Liver (tissue), 9 donors: ENCODE results near the gene IL1RAPL1. TPM values are rescaled to one million over a fixed set of nuclear protein-coding genes. Genes with fewer than 3 reads are reported as not detected.

Experiments used
- DNase-seq: peaks from one replicate; pipeline ENCODE4 v3.0.0-alpha.2; 2017; ENCODE audit warnings: low spot score
- H3K27ac ChIP-seq, 2 donors: one replicate each; pipeline ENCODE4 v1.7.0; 2013; ENCODE audit warnings: inconsistent platforms in 2 of 2, low read length in 2 of 2, control low read depth in 1 of 2, low read depth in 1 of 2, mild to moderate bottlenecking in 1 of 2
- H3K27me3 ChIP-seq, 4 donors: one replicate each; pipeline versions ENCODE4 v1.6.1 to v1.7.0; 2013; ENCODE audit warnings: low read length in 3 of 4, inconsistent platforms in 1 of 4, mild to moderate bottlenecking in 1 of 4, moderate library complexity in 1 of 4; ENCODE audit not compliant: control insufficient read depth in 4 of 4, insufficient read depth in 4 of 4
- H3K36me3 ChIP-seq, 4 donors: one replicate each; pipeline versions ENCODE4 v1.6.1 to v1.7.0; 2013; ENCODE audit warnings: low read length in 3 of 4, mild to moderate bottlenecking in 3 of 4, low read depth in 1 of 4, moderate library complexity in 1 of 4; ENCODE audit not compliant: control insufficient read depth in 4 of 4, insufficient read depth in 3 of 4
- H3K4me1 ChIP-seq, 4 donors: one replicate each; pipeline versions ENCODE4 v1.6.1 to v1.7.0; 2013; ENCODE audit warnings: low read length in 3 of 4, mild to moderate bottlenecking in 3 of 4, moderate library complexity in 1 of 4; ENCODE audit not compliant: control insufficient read depth in 4 of 4, insufficient read depth in 4 of 4
- H3K4me3 ChIP-seq, 3 donors: one replicate each; pipeline versions ENCODE4 v1.6.1 to v1.7.0; 2013; ENCODE audit warnings: low read length in 3 of 3, control low read depth in 1 of 3, low read depth in 1 of 3, mild to moderate bottlenecking in 1 of 3
- H3K9ac ChIP-seq, 2 donors: one replicate each; pipeline ENCODE4 v1.7.0; 2013; ENCODE audit warnings: low read length in 2 of 2, mild to moderate bottlenecking in 2 of 2, moderate library complexity in 2 of 2, control low read depth in 1 of 2, low read depth in 1 of 2
- H3K9me3 ChIP-seq, 4 donors: one replicate each; pipeline versions ENCODE4 v1.6.1 to v1.7.0; 2013; ENCODE audit warnings: low read length in 3 of 4; ENCODE audit not compliant: control insufficient read depth in 4 of 4
- EGR1 ChIP-seq, 2 donors: IDR thresholded peaks; 2 replicates each; pipeline ENCODE4 v1.6.1; 2016 to 2018; ENCODE audit warnings: antibody characterized with exemption in 2 of 2, low read depth in 2 of 2
- FOXA1 ChIP-seq: IDR thresholded peaks from 2 replicates; pipeline ENCODE4 v1.6.1; 2016; ENCODE audit warnings: antibody characterized with exemption
- FOXA2 ChIP-seq: IDR thresholded peaks from 2 replicates; pipeline ENCODE4 v1.6.1; 2016; ENCODE audit warnings: antibody characterized with exemption
- GABPA ChIP-seq, 2 donors: IDR thresholded peaks in 1 of 2; conservative IDR thresholded peaks in 1 of 2; 2 replicates each; pipeline ENCODE4 v1.6.1; 2016; ENCODE audit warnings: antibody characterized with exemption in 2 of 2, mild to moderate bottlenecking in 1 of 2, moderate library complexity in 1 of 2
- HNF4A ChIP-seq, 2 donors: conservative IDR thresholded peaks; 2 replicates each; pipeline ENCODE4 v1.6.1; 2016; ENCODE audit warnings: antibody characterized with exemption in 2 of 2, mild to moderate bottlenecking in 2 of 2
- HNF4G ChIP-seq: IDR thresholded peaks from 2 replicates; pipeline ENCODE4 v1.6.1; 2016; ENCODE audit warnings: antibody characterized with exemption
- JUND ChIP-seq, 2 donors: IDR thresholded peaks; 2 replicates each; pipeline ENCODE4 v1.6.1; 2016; ENCODE audit warnings: antibody characterized with exemption in 2 of 2
- NR2F2 ChIP-seq: IDR thresholded peaks from 2 replicates; pipeline ENCODE4 v1.6.1; 2016; ENCODE audit warnings: antibody characterized with exemption
- RAD21 ChIP-seq, 2 donors: IDR thresholded peaks; 2 replicates each; pipeline ENCODE4 v1.6.1; 2016; ENCODE audit warnings: antibody characterized with exemption in 2 of 2, mild to moderate bottlenecking in 2 of 2
- RXRA ChIP-seq, 2 donors: IDR thresholded peaks; 2 replicates each; pipeline ENCODE4 v1.6.1; 2017 to 2018; ENCODE audit warnings: antibody characterized with exemption in 2 of 2, mild to moderate bottlenecking in 1 of 2
- SP1 ChIP-seq: IDR thresholded peaks from 2 replicates; pipeline ENCODE4 v1.6.1; 2018; ENCODE audit warnings: antibody characterized with exemption, mild to moderate bottlenecking
- TAF1 ChIP-seq: conservative IDR thresholded peaks from 2 replicates; pipeline ENCODE4 v1.6.1; 2016; ENCODE audit warnings: antibody characterized with exemption, mild to moderate bottlenecking
- YY1 ChIP-seq: IDR thresholded peaks from 2 replicates; pipeline ENCODE4 v1.6.1; 2016; ENCODE audit warnings: antibody characterized with exemption, mild to moderate bottlenecking
- WGBS: extraction: QIAGEN DNeasy Blood & Tissue Kit; methylation state at CpG from one replicate; pipeline ENCODE4 v1.1.7; 2013; 5-methylcytosine and 5-hydroxymethylcytosine counted together
- polyA plus RNA-seq, 2 donors: library from polyadenylated mRNA; stranded (reverse) in 1 of 2; unstranded in 1 of 2; fragments of 200-250 nt in 1 of 2; fragments of >200 nt in 1 of 2; fragmentation: Nextera tagmentation in 1 of 2; extraction: Ambion mirVana in 1 of 2; gene quantifications; one replicate each; pipeline versions ENCODE4 v1.2.1 to v1.2.3, GENCODE V29; 2013 to 2015
- total RNA-seq, 2 donors: library from RNA; depleted of rRNA; stranded (reverse); fragments of >200 nt; gene quantifications; one replicate each; pipeline ENCODE4 v1.2.3, GENCODE V29; 2014
- TF ChIP-seq, protein P1 (sequence below): fragments of 150-350 bp; IDR thresholded peaks from 2 replicates; pipeline ENCODE4 v1.5.1; 2017; ENCODE audit warnings: improper control_type of control experiment, low read depth, low read length; ENCODE audit not compliant: missing input control
- TF ChIP-seq, protein P2 (sequence below): IDR thresholded peaks from 2 replicates; pipeline ENCODE4 v1.6.1; 2016; ENCODE audit warnings: antibody characterized with exemption
- TF ChIP-seq, protein P3 (sequence below): IDR thresholded peaks from 2 replicates; pipeline ENCODE4 v1.6.1; 2016; ENCODE audit warnings: antibody characterized with exemption
- TF ChIP-seq, protein P4 (sequence below): IDR thresholded peaks from 2 replicates; pipeline ENCODE4 v1.6.1; 2016; ENCODE audit warnings: antibody characterized with exemption
- TF ChIP-seq, protein P5 (sequence below): IDR thresholded peaks from 2 replicates; pipeline ENCODE4 v1.6.1; 2016; ENCODE audit warnings: antibody characterized with exemption, mild to moderate bottlenecking
- donor health status: healthy.
- donor health status: healthy.
- donor health status: healthy.
- donor health status: healthy.
- donor health status: healthy.

The IL1RAPL1 gene
- total and polyA plus RNA-seq, 4 donors: 0.08 to 0.33 TPM; not detected in 2

DNA sequence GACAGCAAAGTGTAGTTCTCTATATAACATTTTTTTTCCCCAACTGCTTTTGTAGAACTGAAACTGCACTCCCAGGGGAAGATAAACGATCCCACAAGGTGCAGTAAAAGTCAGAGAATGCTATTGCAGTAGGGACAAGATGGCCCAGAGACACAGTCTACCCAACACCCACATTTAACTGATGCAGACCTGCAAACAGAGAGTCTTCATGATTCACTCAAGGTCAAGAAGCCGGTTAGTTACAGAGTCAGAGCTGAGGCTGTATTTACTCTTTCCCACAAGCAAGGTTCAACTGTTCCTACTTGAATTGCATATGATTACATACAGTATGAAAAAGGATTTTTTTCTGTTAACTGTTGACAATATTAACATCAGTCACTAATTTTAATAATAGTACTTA, 654.6 kb downstream of the IL1RAPL1 start:
- no peak overlapping the region for H3K4me3 ChIP-seq
- H3K36me3 ChIP-seq: no peaks in the 10 kb centered on the region
- H3K9ac ChIP-seq: no peak overlapping the region
- 72% methylated on average over 2 of the region's 2 CpGs for WGBS
- DNase-seq: no peak
- H3K9me3 ChIP-seq: no peaks in the 10 kb centered on the region
- H3K4me1 ChIP-seq: no peaks in the 10 kb centered on the region
- TF ChIP-seq FOXA2: no peak
- TF ChIP-seq GABPA (IDR thresholded peaks at IDR 0.05 in 1 of 2, conservative IDR thresholded peaks at IDR 0.05 in 1 of 2): no peak
- TF ChIP-seq, protein P1, sequence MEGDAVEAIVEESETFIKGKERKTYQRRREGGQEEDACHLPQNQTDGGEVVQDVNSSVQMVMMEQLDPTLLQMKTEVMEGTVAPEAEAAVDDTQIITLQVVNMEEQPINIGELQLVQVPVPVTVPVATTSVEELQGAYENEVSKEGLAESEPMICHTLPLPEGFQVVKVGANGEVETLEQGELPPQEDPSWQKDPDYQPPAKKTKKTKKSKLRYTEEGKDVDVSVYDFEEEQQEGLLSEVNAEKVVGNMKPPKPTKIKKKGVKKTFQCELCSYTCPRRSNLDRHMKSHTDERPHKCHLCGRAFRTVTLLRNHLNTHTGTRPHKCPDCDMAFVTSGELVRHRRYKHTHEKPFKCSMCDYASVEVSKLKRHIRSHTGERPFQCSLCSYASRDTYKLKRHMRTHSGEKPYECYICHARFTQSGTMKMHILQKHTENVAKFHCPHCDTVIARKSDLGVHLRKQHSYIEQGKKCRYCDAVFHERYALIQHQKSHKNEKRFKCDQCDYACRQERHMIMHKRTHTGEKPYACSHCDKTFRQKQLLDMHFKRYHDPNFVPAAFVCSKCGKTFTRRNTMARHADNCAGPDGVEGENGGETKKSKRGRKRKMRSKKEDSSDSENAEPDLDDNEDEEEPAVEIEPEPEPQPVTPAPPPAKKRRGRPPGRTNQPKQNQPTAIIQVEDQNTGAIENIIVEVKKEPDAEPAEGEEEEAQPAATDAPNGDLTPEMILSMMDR: no peak
- no peak for TF ChIP-seq NR2F2
- TF ChIP-seq EGR1 (IDR thresholded peaks at IDR 0.05; ENCODE audit: low read depth in 2 of 2): no peak
- TF ChIP-seq YY1: no peak
- no peak for TF ChIP-seq HNF4A (conservative IDR thresholded peaks at IDR 0.05)
- H3K27ac ChIP-seq: no peak overlapping the region
- no peaks in the 10 kb centered on the region for H3K27me3 ChIP-seq

DNA sequence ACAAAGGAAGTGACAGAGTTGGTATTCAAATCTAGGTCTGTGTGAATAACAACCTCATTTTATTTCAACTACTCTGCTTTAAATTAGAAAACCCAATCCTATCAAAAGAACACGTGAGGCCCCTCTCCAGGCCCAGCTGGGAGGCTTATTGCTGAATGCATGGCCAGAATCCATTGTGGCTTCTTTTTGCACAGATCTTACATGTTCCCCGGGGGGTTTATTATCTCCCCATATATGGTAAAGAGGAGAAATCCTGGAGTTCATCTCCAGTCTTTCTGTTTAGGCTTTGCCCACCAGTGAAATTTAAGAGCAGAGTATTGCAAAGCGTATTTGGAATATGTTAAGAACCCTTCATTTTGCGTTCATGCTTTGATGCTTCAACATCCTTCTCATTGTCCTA, 655.6 kb downstream of the IL1RAPL1 start:
- H3K9ac ChIP-seq: no peak overlapping the region
- 89% methylated on average over 4 of the region's 4 CpGs for WGBS
- H3K4me1 ChIP-seq: no peaks in the 10 kb centered on the region
- H3K27ac ChIP-seq: no peak overlapping the region
- H3K27me3 ChIP-seq: no peaks in the 10 kb centered on the region
- H3K4me3 ChIP-seq: no peak overlapping the region
- H3K36me3 ChIP-seq: no peaks in the 10 kb centered on the region
- no peak for DNase-seq
- no peaks in the 10 kb centered on the region for H3K9me3 ChIP-seq
- TF ChIP-seq, protein P2, sequence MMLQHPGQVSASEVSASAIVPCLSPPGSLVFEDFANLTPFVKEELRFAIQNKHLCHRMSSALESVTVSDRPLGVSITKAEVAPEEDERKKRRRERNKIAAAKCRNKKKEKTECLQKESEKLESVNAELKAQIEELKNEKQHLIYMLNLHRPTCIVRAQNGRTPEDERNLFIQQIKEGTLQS: no peak
- TF ChIP-seq FOXA2 (no peak), HNF4G (no peak), SP1 (no peak), YY1 (no peak), RXRA (IDR thresholded peaks at IDR 0.05) (no peak), JUND (IDR thresholded peaks at IDR 0.05) (no peak), FOXA1 (no peak), TAF1 (no peak), GABPA (IDR thresholded peaks at IDR 0.05 in 1 of 2, conservative IDR thresholded peaks at IDR 0.05 in 1 of 2) (no peak), HNF4A (conservative IDR thresholded peaks at IDR 0.05) (no peak), RAD21 (IDR thresholded peaks at IDR 0.05) (no peak), NR2F2 (no peak), EGR1 (IDR thresholded peaks at IDR 0.05; ENCODE audit: low read depth in 2 of 2) (no peak)
- TF ChIP-seq, protein P3, sequence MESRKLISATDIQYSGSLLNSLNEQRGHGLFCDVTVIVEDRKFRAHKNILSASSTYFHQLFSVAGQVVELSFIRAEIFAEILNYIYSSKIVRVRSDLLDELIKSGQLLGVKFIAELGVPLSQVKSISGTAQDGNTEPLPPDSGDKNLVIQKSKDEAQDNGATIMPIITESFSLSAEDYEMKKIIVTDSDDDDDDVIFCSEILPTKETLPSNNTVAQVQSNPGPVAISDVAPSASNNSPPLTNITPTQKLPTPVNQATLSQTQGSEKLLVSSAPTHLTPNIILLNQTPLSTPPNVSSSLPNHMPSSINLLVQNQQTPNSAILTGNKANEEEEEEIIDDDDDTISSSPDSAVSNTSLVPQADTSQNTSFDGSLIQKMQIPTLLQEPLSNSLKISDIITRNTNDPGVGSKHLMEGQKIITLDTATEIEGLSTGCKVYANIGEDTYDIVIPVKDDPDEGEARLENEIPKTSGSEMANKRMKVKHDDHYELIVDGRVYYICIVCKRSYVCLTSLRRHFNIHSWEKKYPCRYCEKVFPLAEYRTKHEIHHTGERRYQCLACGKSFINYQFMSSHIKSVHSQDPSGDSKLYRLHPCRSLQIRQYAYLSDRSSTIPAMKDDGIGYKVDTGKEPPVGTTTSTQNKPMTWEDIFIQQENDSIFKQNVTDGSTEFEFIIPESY: no peak
- TF ChIP-seq, protein P4, sequence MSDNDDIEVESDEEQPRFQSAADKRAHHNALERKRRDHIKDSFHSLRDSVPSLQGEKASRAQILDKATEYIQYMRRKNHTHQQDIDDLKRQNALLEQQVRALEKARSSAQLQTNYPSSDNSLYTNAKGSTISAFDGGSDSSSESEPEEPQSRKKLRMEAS: no peak
- TF ChIP-seq, protein P5, sequence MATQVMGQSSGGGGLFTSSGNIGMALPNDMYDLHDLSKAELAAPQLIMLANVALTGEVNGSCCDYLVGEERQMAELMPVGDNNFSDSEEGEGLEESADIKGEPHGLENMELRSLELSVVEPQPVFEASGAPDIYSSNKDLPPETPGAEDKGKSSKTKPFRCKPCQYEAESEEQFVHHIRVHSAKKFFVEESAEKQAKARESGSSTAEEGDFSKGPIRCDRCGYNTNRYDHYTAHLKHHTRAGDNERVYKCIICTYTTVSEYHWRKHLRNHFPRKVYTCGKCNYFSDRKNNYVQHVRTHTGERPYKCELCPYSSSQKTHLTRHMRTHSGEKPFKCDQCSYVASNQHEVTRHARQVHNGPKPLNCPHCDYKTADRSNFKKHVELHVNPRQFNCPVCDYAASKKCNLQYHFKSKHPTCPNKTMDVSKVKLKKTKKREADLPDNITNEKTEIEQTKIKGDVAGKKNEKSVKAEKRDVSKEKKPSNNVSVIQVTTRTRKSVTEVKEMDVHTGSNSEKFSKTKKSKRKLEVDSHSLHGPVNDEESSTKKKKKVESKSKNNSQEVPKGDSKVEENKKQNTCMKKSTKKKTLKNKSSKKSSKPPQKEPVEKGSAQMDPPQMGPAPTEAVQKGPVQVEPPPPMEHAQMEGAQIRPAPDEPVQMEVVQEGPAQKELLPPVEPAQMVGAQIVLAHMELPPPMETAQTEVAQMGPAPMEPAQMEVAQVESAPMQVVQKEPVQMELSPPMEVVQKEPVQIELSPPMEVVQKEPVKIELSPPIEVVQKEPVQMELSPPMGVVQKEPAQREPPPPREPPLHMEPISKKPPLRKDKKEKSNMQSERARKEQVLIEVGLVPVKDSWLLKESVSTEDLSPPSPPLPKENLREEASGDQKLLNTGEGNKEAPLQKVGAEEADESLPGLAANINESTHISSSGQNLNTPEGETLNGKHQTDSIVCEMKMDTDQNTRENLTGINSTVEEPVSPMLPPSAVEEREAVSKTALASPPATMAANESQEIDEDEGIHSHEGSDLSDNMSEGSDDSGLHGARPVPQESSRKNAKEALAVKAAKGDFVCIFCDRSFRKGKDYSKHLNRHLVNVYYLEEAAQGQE: no peak
- TF ChIP-seq, protein P1: no peak
